ENCODE data around the gene HSPA12A. TPM values are rescaled to one million over a fixed set of nuclear protein-coding genes. Genes with fewer than 3 reads are reported as not detected.
A peak's percentile ranks its signal among the peaks of the same experiment; 100 is the strongest.

The HSPA12A gene
- total RNA-seq, 1 experiment from 2014 or later: 2.4 TPM

GRCh38 chr10:116787053-116787659, 44.8 kb upstream of the HSPA12A start:
- Mint-ChIP-seq H3K36me3 (ENCODE audit: insufficient read depth, unreplicated experiment) (no peaks in the 10 kb centered on the region), H3K4me1 (ENCODE audit: low read depth, unreplicated experiment) (no peaks in the 10 kb centered on the region), H3K27ac (ENCODE audit: unreplicated experiment) (no peak overlapping the region), H3K4me3 (ENCODE audit: low read depth, unreplicated experiment) (peak overlapping the region; percentile 44), H3K27me3 (ENCODE audit: unreplicated experiment) (peaks cover 2% of the 10 kb centered on the region), H3K9me3 (ENCODE audit: low read depth, unreplicated experiment) (no peaks in the 10 kb centered on the region)
- CTCF ChIA-PET: interaction anchor here (1.6 to 2.5 kb wide), 3 partner anchors 105 to 388 kb away, joined by 6 to 13 read pairs (median 12); no protein-coding TSS in a partner anchor
- intact Hi-C loops (cut with micrococcal nuclease; ENCODE audit: unreplicated experiment): no loop called here
- no TSS peak for BruUV-seq (replicated peaks)
- TF ChIP-seq, protein P1, sequence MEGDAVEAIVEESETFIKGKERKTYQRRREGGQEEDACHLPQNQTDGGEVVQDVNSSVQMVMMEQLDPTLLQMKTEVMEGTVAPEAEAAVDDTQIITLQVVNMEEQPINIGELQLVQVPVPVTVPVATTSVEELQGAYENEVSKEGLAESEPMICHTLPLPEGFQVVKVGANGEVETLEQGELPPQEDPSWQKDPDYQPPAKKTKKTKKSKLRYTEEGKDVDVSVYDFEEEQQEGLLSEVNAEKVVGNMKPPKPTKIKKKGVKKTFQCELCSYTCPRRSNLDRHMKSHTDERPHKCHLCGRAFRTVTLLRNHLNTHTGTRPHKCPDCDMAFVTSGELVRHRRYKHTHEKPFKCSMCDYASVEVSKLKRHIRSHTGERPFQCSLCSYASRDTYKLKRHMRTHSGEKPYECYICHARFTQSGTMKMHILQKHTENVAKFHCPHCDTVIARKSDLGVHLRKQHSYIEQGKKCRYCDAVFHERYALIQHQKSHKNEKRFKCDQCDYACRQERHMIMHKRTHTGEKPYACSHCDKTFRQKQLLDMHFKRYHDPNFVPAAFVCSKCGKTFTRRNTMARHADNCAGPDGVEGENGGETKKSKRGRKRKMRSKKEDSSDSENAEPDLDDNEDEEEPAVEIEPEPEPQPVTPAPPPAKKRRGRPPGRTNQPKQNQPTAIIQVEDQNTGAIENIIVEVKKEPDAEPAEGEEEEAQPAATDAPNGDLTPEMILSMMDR (IDR thresholded peaks at IDR 0.05; ENCODE audit: unreplicated experiment): no peak
- no peak for DNase-seq

DNA sequence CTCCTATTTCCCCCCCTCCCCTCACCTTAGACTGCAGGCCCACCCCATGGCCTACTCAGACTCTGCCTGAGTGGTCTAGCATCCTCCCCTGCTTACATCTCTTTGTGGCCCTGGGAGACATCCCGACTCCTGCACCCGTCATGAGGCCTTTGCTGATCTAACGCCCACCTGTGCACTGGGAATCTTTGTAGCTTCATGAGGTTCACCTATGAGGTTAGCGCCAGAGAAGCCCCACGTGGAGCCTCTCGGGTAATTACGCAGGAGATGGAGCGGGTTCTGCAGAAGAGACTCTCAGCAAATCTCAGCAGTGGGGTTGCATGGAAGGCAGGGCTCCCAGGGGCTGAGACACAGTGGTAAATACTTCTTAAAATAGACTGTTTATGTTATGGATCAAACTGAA, 43.5 kb upstream of the HSPA12A start:
- BruUV-seq (replicated peaks): no TSS peak

GRCh38 chr10:116785282-116785681, 42.9 kb upstream of the HSPA12A start:
- no peaks in the 10 kb centered on the region for H3K27me3 Mint-ChIP-seq (ENCODE audit: unreplicated experiment)
- H3K9me3 Mint-ChIP-seq (ENCODE audit: low read depth, unreplicated experiment): no peaks in the 10 kb centered on the region
- CTCF ChIA-PET: interaction anchor here (0.7 kb wide), 1 partner anchor 42 kb away, joined by 9 read pairs; no protein-coding TSS in a partner anchor
- intact Hi-C loops (cut with micrococcal nuclease; ENCODE audit: unreplicated experiment): no loop called here
- H3K4me1 Mint-ChIP-seq (ENCODE audit: low read depth, unreplicated experiment): no peaks in the 10 kb centered on the region
- no TSS peak for BruUV-seq (replicated peaks)
- H3K4me3 Mint-ChIP-seq (ENCODE audit: low read depth, unreplicated experiment): no peak overlapping the region
- no peak overlapping the region for H3K27ac Mint-ChIP-seq (ENCODE audit: unreplicated experiment)
- TF ChIP-seq, protein P1 (IDR thresholded peaks at IDR 0.05; ENCODE audit: unreplicated experiment): no peak
- no peak for DNase-seq
- no peaks in the 10 kb centered on the region for H3K36me3 Mint-ChIP-seq (ENCODE audit: insufficient read depth, unreplicated experiment)

More for the DNA sequence above, 43.5 kb upstream of the HSPA12A start:
- intact Hi-C loops (cut with micrococcal nuclease; ENCODE audit: unreplicated experiment): no loop called here
- H3K4me3 Mint-ChIP-seq (ENCODE audit: low read depth, unreplicated experiment): no peak overlapping the region
- no peaks in the 10 kb centered on the region for H3K36me3 Mint-ChIP-seq (ENCODE audit: insufficient read depth, unreplicated experiment)
- no peaks in the 10 kb centered on the region for H3K27me3 Mint-ChIP-seq (ENCODE audit: unreplicated experiment)
- no peak overlapping the region for H3K27ac Mint-ChIP-seq (ENCODE audit: unreplicated experiment)
- no peaks in the 10 kb centered on the region for H3K9me3 Mint-ChIP-seq (ENCODE audit: low read depth, unreplicated experiment)
- CTCF ChIA-PET: no interaction called here
- H3K4me1 Mint-ChIP-seq (ENCODE audit: low read depth, unreplicated experiment): no peaks in the 10 kb centered on the region
- TF ChIP-seq, protein P1 (IDR thresholded peaks at IDR 0.05; ENCODE audit: unreplicated experiment): no peak
- no peak for DNase-seq

GRCh38 chr10:116784651-116785050, 42.3 kb upstream of the HSPA12A start:
- no peak overlapping the region for H3K4me3 Mint-ChIP-seq (ENCODE audit: low read depth, unreplicated experiment)
- no peak for DNase-seq
- no TSS peak for BruUV-seq (replicated peaks)
- H3K36me3 Mint-ChIP-seq (ENCODE audit: insufficient read depth, unreplicated experiment): no peaks in the 10 kb centered on the region
- TF ChIP-seq, protein P1 (IDR thresholded peaks at IDR 0.05; ENCODE audit: unreplicated experiment): no peak
- no peaks in the 10 kb centered on the region for H3K4me1 Mint-ChIP-seq (ENCODE audit: low read depth, unreplicated experiment)
- no peaks in the 10 kb centered on the region for H3K27me3 Mint-ChIP-seq (ENCODE audit: unreplicated experiment)
- H3K27ac Mint-ChIP-seq (ENCODE audit: unreplicated experiment): no peak overlapping the region
- CTCF ChIA-PET: no interaction called here
- intact Hi-C loops (cut with micrococcal nuclease; ENCODE audit: unreplicated experiment): no loop called here
- no peaks in the 10 kb centered on the region for H3K9me3 Mint-ChIP-seq (ENCODE audit: low read depth, unreplicated experiment)
